ENCODE results near the gene SEC63.
A peak's percentile ranks its signal among the peaks of the same experiment; 100 is the strongest.
"Not testable (repeated sequence)": the region's sequence is repeated elsewhere in the genome, so short reads cannot be mapped to it uniquely, and the experiment has no call there.

The SEC63 gene, protein sequence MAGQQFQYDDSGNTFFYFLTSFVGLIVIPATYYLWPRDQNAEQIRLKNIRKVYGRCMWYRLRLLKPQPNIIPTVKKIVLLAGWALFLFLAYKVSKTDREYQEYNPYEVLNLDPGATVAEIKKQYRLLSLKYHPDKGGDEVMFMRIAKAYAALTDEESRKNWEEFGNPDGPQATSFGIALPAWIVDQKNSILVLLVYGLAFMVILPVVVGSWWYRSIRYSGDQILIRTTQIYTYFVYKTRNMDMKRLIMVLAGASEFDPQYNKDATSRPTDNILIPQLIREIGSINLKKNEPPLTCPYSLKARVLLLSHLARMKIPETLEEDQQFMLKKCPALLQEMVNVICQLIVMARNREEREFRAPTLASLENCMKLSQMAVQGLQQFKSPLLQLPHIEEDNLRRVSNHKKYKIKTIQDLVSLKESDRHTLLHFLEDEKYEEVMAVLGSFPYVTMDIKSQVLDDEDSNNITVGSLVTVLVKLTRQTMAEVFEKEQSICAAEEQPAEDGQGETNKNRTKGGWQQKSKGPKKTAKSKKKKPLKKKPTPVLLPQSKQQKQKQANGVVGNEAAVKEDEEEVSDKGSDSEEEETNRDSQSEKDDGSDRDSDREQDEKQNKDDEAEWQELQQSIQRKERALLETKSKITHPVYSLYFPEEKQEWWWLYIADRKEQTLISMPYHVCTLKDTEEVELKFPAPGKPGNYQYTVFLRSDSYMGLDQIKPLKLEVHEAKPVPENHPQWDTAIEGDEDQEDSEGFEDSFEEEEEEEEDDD

DNA sequence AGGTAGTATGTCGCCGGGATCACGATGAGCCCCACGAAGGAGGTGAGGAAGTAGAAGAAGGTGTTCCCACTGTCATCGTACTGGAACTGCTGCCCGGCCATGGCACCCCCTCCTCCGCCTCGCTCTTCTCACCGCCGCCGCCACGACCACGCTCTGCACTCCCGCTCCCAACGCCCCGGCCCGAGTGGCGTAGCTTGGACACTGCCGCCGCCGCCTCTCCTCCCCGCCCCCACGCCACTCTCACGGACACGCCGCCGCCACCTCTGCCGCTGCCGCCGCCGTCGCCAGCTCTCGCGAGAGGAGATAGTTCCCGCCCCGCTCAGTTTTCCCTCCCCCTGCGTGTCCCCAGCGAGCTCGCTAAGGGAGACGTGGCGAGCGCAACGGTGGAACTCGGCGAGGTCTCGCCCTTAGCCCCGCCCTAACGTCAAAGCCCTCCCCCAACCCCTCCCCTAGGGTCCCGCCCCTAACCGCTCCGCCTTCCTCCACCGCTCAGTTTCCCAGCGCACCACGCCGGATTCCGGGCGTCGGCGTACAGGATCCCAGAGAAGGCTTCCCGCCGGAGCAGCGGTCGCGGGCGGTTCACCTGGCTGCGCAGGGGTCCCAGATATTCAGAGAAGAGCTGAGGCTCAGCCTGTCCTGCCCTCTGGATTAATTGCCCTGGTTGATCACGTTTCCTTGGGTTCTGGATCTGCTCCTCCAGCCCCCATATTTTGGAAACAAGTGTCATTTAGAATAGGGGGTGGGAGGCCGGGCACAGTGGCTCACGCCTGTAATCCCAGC is at the start of gene SEC63:
Gene SEC63 (minus strand): TSS at position 300 of the 780 bp plus-strand sequence. CDS start 199 bp downstream, at position 101.
- peak; percentile 58 for DNase-seq

DNA sequence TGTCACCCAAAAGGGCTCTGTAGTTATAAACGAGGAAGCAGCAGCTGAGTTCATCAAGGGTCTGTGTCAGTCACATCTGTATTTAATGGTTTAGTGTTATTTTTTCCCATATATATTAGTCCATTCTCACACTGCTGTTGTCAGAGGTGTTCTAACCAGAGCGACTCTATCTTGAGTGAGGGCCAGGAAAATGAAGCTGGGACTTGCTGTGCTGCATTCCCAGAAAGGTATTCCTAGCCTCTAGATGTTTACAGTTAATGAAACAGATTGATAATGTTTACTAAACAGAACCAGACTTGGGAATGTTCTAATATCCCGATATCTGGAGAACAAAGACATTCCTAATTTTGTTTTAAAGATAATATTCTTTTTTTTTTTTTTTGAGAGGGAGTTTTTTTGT is 48.0 kb upstream of the SEC63 start:
- no peak for DNase-seq

DNA sequence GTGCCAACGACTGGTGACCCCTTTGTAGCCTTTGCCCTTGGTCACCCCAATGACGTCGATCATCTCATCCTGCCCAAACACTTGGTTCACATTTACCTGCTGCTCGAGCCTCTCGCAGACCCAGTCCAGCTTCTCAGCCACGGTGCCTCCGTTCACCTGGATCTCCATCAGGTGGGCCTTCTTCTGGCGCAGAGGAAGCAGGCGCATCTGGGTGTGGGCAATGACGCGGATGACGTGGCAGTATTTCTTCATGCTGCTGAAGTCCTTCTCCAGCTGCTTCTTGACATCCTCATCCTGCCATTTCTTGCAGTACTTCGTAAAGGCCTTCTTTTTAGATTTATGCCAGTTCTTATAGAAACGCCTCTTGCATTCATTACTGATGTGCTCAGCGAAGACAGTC is 46.9 kb upstream of the SEC63 start:
- DNase-seq: no peak

GRCh38 chr6:108002365-108003221 is 44.6 kb upstream of the SEC63 start:
- DNase-seq: no peak

GRCh38 chr6:108001696-108002231 is 43.8 kb upstream of the SEC63 start:
- DNase-seq: no peak

GRCh38 chr6:108000259-108000658 is 42.3 kb upstream of the SEC63 start:
- not testable (repeated sequence) for DNase-seq

- no peak for DNase-seq
Measured at GRCh38 chr6:107999341-107999740, 41.3 kb upstream of the SEC63 start.

- no peak for DNase-seq
Measured at GRCh38 chr6:107991772-107992550, 34.0 kb upstream of the SEC63 start.

DNA sequence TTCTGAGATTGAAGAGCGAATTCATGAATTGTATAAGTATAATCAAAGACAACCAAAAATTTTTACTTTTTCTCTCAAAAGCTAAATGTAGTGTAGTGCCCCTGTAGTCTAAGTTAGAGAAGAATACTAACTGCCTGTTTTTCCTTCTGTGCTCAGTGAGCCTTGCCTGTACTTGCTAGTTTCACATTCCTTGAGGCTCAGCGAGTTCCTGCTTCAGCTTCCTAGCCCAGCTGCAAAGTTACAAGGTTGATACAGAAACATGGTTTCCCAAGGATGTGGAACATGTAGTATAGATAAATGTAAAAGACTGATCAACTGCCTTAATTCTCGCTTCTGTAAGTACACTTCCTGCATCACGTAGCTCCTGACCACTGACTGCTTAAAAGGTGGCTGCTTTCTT is 33.1 kb upstream of the SEC63 start:
- no peak for DNase-seq

GRCh38 chr6:107990587-107990986 is 32.6 kb upstream of the SEC63 start:
- not testable (repeated sequence) for DNase-seq

DNA sequence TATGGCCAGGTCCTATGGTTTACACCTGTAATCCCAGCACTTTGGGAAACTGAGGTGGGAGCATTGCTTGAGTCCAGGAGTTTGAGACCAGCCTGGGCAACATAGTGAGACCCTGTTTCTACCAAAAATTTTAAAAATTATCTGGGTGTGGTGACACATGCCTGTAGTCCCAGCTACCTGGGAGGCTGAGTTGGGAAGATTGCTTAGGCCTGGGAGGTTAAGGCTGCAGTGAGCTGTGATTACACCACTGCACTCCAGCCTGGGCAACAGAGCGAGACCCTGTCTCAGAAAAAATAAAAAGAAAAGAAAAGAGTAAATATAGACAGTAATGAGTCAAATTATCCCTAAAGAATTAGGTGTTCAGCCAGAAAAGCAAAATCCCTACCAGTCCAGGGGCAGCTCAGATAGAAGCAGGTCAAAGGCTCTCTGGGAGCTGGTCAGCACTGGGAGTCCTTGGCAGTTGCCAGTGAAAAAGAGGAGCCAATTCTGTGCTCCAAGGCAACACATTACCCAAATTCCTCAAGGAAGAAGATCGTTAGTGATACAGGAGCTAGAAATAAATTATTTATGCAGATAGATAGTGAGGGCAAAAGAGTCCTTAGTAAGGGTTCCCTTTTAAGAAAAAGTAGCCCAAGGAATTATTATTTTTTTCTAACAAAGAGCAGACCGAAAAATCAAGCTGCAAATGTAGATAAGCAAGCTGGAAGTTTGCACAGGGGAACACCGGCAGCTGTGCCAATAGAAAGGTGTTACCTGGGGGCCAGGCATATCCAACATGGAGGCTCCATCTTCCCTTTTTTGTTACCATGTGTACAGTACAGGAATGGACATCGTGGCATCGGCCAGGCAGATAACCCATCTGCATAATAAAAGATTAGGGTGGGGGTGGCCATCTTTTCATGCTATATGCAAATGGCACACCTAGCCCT is 31.4 kb upstream of the SEC63 start:
- DNase-seq: no peak

DNA sequence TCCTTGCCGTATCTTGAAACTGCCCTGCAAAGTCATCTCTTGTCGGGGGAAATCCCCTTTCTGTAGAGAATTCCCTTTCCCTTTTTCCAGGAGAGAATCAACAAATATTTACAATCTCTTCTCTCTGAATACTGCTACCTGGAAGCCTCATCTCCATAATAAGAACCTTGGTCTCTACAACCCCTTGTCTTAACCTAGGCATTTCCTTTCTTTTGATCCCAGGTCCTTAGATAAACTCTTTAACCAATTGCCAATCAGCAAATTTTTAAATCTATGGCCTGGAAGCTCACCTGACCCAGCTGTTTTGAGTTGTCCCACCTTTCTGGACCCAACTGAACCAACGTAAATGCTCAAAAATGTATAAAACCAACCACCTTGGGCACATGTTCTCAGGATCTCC is 30.6 kb upstream of the SEC63 start:
- no peak for DNase-seq

DNA sequence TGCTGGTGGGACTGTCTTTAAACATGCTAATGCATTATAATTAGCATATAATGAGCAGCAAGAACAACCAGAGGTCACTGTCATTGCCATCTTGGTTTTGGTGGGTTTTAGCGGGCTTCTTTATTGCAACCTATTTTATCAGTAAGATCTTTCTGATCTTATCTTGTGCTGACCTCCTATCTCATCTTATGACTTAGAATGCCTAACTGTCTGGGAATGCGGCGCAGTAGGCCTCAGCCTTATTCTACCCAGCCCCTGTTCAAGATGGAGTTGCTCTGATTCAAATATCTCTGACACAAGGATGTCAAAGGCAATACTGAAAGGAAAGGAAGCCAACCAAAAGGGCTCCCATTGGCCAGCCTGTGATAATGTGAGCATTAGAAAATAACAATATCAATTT is 29.8 kb upstream of the SEC63 start:
- no peak for DNase-seq

GRCh38 chr6:107985701-107986100 is 27.7 kb upstream of the SEC63 start:
- DNase-seq: no peak

- DNase-seq: no peak
Measured at GRCh38 chr6:107983811-107984210, 25.8 kb upstream of the SEC63 start.

- DNase-seq: no peak
Measured at GRCh38 chr6:107982486-107982885, 24.5 kb upstream of the SEC63 start.

DNA sequence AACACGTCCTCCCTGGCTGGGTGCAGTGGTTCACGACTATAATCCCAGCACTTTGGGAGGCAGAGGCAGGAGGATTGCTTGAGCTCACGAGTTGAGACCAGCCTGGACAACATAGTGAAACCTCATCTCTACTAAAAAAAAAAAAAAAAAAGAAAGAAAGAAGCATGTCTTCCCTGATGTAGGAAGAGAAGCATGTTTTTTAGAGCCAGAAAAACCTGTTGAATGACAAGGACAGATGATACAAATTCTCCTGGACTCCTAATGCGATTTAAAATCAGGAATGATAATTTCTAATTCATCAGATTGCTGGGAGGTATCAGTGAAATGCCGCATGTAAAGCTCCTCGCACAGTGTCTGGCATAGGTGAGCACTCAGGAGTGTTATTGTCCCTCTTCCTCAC is 23.7 kb upstream of the SEC63 start:
- DNase-seq: no peak

DNA sequence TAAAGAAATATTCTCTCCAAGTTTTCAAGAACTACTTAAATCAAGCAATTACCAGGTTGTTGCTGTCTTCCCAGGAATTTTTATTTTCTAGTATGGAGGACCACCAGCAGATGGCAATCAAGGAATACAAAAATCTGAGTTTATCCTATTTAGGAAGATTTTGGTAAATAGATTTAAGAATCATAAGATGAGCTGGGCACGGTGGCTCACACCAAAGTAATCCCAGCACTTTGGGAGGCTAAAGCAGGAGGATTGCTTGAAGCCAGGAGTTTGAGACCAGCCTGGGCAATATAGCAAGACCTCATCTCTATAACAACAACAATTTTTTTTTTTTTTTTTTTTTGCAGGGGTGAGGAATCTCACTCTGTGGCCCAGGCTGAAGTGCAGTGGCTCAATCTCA is 19.3 kb upstream of the SEC63 start:
- DNase-seq: no peak

DNA sequence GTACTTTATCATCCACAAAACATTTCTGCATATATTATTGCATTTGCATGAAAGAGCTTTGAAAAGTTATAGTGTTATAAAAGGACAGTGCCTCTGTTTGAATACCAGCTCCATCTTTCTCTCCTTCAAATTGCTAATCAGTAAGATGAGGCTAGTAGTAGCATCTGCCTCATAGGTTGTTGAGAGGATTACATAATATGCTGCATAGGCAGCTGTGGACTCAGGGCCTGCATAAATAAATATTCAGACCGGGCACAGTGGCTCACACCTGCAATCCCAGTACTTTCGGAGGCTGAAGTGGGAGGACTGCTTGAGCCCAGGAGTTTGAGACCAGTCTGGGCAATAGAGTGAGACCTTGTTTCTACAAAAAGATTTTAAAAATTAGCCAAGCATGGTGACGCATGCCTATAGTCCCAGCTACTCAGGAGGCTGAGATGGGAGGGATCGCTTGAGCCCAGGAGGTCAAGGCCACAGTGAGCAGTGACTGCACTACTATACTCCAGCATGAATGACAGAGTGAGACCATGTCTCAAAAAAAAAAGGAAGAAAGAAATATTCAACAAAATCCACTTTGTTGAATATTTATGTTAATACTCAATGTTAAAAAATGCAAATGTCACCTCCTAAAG is 18.3 kb upstream of the SEC63 start:
- DNase-seq: no peak

DNA sequence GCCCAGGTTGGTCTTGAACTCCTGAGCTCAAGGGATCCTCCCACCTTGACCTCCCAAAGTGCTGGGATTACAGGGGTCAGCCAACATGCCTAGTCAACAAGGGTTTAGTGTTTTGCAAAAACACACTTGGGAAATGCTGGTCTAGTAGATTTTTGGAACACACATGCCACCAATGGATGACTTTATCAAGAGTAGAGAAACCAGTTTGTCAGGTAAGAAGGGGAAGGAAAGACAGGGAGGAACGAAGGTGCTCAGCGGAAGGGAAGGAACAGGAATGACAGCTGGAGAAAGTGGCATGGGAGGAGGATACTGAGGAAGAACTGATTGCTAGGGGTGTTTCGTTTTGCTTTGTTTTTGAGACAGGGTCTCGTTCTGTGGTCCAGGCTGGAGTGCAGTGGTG is 15.6 kb upstream of the SEC63 start:
- DNase-seq: no peak
